ENCODE data around the gene ZDHHC13.

Gene ZDHHC13

GRCh38 chr11:19173004-19173689 lies 56.2 kb downstream of the ZDHHC13 start:
- DNase-seq, result no peak

- DNase-seq, result no peak
These were observed 57.1 kb downstream of the ZDHHC13 start for GRCh38 chr11:19173964-19174638.

DNA sequence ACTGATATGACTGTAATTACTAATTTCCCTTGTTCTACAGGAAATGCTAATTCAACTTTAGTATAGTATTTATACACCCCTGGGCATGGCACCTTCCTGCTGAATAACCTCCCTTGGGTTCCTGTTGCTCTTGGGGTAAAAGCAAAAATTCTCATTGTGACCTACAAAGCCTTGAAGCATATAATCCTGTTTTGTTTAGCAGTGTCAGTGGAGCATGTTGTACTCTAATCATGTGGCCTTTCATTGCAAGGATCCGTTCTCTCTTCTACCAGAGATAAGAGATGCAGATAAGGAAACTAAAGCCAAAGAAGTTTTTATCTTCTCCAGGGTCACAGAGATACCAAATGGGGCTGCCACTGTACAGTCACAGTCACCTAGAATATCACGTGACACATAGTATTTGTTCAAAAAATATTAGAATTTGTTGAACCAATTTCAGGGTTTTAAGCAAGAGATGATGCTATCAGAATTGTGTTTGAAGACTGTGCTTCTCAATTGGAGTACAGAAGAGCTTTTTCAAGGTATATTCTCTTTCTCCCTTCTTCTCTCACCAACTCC lies 59.7 kb downstream of the ZDHHC13 start:
- DNase-seq, result no peak

- no peak for DNase-seq
These were observed 64.7 kb downstream of the ZDHHC13 start for GRCh38 chr11:19181531-19182261.

DNA sequence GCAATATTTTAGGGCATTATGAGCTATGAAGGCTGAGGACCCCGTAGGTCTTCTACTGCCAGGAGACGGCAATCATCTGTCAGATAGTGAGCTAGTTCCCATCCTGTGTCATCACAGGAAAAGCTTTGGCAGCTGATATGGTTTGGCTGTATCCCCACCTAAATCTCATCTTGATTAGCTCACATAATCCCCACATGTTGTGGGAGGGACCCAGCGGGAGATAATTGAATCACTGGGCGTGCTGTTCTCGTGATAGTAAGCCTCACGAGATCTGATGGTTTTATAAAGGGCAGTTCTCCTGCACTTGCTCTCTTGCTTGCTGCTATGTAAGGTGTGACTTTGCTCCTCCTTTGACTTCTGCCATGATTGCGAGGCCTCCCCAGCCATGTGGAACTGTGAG lies 66.7 kb downstream of the ZDHHC13 start:
- no peak for DNase-seq

DNA sequence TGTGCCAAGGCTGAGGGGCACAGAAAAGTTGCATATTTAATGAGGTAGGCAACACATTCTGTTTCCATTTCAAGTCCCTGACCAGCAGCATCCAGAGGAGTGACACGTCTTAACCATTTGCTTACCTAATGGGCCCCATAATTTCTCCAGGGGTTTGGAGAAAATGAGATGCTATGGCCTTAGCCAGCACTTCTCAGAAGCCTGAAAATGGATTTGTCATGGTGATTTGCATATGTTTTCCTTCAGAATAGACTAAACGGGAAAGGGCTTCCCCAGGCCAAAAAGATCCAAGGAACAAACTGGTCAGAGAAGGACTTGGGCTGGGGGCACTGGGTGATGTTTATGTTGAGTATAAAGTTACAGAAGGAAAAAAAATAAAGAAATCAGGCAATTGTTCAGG lies 68.1 kb downstream of the ZDHHC13 start:
- DNase-seq, result no peak

DNA sequence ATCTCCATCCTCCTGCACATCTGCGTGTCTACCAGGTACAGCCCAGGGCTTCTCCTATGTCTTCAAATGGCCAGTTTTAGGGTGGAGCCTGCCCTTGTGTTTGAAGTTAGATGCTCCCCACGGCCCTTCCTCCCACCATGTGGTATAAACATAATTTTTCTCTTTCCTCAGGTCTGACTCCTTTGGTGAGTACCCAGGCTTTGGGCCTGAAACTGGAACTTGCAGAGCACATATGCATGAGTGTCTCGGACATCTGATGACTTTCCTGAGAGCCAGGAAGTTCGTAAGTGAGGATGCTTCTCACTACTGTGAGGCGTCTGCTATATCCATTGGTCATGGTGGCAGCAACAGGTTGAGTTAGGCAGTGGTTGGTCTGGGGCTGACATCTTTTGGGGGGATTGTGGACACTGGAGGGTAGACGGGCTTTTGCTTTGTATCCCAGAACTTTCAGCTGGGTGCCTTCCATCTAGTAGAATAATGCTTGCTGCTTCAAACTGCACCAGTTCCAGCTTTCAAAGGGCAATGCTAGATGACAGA lies 68.6 kb downstream of the ZDHHC13 start:
- no peak for DNase-seq

DNA sequence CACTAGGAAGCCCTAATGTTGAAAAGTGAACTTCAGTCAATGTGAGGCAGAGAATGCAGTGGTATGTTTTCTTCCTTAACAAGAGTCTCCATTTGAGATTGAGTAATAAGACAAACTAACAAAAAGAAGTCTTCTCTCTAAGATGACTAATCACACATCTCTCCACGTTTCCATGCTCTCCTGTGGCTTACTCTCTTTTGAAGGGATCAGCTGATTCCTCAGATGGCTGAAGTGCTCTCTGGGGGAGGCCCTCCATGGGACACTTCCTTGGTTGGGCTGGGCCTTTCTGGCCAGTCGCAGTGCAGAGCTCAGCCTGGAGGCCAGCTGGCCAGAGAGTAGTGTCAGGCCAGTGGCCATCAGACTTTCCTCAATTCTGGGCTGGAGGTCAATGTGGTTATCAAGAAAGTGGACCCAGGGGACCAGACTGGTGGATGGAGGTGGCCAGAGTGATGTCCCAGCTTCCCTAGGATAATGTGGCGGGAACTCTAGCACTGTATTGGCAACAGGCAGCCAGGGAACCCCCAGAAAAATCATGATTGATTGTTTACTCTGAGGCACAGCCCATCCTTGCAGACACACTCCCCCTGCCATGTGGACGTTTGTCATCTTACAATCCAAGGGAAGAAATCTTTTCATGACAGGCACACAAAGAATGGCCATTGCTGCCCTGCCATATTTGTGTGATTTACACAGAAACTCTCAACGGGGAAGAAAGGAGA lies 70.3 kb downstream of the ZDHHC13 start:
- no peak for DNase-seq

GRCh38 chr11:19187833-19188258 lies 70.9 kb downstream of the ZDHHC13 start:
- no peak for DNase-seq

DNA sequence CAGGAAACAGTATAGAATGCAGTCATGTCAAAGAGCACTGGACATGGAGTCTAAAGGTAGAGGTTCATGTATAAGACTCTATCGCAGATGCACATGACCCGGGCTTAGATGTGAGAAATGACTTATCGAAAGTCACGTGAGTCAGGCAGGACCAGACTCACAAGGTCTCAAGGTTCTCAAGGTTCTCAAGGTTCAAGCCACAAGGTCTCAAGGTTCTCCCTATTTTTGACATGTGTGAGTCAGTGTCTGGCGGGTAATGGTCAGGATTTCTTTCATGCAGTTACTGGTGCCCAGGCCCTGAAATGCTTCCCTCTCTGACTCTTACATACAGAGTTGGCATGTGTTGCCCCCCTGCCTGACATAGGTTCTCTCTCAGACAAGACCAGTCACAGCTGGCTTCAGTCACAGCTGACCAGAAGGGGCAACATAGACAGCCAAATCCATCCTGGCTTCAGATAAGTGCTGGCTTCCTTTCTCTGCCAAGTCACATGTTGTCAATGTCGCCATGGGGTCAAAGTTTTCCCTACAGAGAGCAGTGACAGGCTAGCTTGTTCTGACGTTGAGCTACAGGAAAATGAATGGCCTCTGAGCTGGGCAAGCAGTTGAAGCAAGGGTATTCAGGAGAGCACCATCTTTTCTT lies 74.7 kb downstream of the ZDHHC13 start:
- no peak for DNase-seq

GRCh38 chr11:19193916-19194315 lies 76.9 kb downstream of the ZDHHC13 start:
- no peak for DNase-seq

- no peak for DNase-seq
These were observed 77.8 kb downstream of the ZDHHC13 start for GRCh38 chr11:19194620-19195308.

DNA sequence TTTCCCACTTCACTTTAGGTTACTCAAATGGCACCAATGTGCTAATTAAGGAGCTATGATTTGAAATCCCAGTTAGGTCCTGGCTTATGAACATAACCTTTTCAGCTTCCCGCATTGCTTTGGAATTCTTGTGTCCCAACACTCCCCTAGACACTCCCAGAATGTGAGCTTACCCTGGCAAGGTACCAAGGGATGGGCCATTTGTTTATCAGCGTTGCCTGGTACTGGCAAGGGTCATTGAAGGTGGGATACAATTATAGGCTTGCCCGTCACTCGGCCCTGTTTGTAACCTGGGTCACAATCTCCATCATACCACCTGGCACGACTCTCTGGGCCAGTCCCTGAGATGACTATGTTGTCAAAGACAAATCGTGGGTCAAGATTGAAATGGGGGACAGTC lies 79.5 kb downstream of the ZDHHC13 start:
- DNase-seq, result no peak

- no peak for DNase-seq
These were observed 82.1 kb downstream of the ZDHHC13 start for GRCh38 chr11:19199048-19199447.

- no peak for DNase-seq
These were observed 82.8 kb downstream of the ZDHHC13 start for GRCh38 chr11:19199771-19200170.

GRCh38 chr11:19200410-19201201 lies 83.6 kb downstream of the ZDHHC13 start:
- DNase-seq, result no peak

DNA sequence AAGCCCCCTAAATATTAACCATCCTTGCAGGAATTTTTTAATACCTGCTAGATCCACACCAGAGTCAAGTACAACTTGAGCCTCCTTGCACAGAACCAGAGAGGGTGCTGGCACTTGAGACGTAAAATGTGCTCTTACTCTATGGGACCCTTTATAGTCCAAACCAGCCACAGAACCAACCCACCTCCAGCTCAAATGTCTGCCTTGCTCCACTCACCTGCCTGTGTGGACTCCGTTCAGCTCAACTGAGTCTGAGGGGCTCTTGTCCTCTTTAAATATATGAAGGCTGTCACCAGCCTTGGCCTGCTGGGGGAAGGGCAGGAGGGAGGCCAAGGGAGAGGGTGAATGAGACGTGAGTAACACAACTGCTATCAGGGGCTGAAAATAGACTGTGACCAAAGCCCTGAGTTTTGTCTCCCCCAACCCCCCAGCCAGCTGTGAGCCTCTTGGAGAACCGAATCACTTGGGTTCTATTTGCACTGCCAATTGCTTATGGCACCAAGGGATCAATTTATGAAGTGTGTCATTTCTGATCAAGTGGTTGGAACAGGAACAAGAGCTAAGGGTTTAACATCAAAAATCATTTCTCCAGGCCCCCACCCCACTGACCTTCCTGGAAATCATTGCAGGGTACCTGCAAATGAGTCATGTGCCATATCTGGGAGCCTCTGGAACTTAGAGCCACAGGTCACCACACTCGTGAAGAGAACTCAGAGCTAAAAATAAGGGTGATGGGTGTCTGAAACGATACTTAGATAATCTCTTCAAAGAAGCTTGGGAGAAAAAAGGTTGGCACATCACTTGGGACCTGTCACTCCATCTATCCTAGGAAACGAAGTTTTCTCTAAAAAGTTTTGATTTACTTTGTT lies 85.0 kb downstream of the ZDHHC13 start, which contains the start of gene CSRP3:
Gene CSRP3 (minus strand): TSS at position 247 of the 869 bp plus-strand sequence. CDS start 9,535 bp downstream, outside the sequence.
- no peak for DNase-seq

- DNase-seq, result no peak
These were observed 87.9 kb downstream of the ZDHHC13 start for GRCh38 chr11:19204836-19205235.

GRCh38 chr11:19208181-19208580 lies 91.2 kb downstream of the ZDHHC13 start:
- no peak for DNase-seq
